SKM-1 treated with dmso at 0.1 percent for 144 hours (cell line): ENCODE data around the gene GRHPR.
"Not testable (repeated sequence)": the region's sequence is repeated elsewhere in the genome, so short reads cannot be mapped to it uniquely, and the experiment has no call there.

ENCODE experiments used
- DNase-seq: peaks from one replicate; lab custom pipeline; 2025; ENCODE audit not compliant: unreplicated experiment; lab: John Stamatoyannopoulos, UW

The GRHPR gene

DNA sequence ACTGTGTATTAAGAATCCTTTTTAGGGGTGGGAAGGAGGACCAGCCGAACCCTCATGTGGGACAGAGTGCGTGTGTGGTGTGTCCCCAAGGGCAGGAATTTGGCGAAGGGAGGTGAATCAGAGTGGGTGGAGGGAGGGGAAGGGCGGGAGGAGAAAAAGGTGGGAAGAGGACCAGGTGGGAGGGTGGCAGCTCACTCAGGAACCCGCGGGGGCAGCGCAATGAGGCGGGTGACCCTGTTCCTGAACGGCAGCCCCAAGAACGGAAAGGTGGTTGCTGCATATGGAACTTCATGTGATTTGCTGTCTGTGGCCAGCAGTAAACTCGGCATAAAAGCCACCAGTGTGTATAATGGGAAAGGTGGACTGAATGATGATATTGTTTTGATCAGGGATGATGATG lies 54.4 kb downstream of the GRHPR start:
- DNase-seq: no peak

DNA sequence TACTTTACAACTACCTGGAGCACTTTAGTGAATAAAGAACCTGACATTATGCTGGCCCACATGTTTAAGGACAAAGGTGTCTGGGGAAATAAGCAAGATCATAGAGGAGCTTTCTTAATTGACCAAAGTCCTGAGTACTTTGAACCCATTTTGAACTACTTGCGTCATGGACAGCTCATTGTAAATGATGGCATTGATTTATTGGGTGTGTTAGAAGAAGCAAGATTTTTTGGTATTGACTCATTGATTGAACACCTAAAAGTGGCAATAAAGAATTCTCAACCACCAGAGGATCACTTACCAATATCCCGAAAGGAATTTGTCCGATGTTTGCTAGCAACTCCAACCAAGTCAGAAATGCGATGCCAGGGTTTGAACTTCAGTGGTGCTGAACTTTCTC lies 54.9 kb downstream of the GRHPR start:
- not testable (repeated sequence) for DNase-seq

DNA sequence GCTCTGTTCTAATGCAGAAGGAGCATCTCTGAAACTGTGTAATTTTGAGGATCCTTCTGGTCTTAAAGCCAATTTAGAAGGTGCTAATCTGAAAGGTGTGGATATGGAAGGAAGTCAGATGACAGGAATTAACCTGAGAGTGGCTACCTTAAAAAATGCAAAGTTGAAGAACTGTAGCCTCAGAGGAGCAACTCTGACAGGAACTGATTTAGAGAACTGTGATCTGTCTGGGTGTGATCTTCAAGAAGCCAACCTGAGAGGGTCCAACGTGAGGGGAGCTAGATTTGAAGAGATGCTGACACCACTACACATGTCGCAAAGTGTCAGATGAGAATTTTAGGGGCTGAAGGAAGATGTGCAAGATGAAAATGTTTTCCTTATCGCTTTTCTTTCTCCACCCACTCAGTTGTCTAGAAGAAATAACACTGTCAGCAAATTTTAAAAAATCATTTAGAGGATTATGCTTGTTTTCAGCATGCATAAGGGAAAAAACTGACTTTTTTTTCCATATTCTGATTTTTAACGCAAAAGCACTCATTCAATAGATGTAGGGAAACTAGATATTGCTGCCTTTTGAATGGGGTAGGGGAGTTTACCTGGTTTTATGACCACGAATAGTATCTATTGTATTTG lies 55.6 kb downstream of the GRHPR start:
- DNase-seq: not testable (repeated sequence)

DNA sequence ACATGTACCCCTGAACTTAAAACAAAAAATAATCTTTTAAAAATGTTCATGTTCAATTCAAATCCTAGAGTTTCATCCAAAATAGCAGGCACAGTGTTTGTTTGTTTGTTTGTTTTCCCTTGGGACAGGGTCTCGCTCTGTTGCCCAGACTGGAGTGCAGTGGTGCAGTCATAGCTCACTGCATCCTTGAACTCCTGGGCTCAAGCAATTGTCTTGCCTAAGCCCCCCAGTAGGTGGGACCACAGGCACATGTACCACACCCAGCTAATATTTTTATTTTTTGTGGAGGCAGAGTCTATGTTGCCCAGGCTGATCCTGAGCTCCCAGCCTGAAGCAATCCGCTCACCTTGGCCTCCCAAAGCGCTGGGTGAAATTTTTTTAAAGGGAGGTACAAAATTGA lies 58.3 kb downstream of the GRHPR start:
- no peak for DNase-seq

DNA sequence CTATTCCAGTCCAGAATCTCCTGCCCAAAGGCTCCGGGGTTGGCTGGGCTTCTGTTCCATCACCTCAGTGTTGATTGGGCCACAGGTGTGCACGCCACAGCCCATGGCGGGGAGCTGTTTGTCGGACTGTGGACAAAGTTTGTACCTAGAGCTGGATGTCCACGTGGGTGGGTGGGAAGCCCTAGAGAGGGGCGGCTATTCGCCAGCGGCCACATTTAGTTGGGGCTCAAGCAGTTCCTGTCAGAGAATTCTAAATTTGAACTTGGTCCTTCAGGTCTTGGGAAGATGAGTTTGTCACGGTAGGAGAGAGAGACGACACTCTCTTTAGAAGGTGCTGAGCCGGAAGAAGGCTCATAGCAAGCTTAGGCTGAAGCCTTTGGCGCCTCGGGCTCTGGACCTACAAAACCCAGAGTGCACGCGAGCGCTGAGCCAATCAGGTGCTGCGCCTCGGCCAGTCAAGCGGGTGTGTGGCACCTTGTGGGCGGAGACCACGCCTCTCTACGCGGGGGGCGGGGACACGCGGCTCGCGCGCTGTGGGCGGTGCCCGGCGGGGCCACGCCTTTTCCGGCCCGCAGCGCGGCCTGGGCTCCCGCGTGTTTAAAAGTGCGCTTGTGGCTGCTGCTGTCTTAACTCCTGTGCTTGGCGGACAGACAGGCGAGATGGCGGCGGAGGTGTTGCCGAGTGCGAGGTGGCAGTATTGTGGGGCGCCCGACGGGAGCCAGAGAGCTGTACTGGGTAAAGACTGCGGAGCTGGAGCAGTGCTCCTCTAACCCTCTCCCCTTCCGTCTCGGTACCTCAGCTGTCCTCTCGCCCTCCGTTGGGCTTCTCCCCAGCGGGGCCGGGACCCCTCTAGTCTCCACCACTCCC lies 63.1 kb downstream of the GRHPR start, which contains the start of gene POLR1E:
POLR1E (plus strand) TSS at position 560 of the 867 bp plus-strand sequence; CDS start at position 660, 100 bp downstream.
- peak; percentile 92 for DNase-seq

DNA sequence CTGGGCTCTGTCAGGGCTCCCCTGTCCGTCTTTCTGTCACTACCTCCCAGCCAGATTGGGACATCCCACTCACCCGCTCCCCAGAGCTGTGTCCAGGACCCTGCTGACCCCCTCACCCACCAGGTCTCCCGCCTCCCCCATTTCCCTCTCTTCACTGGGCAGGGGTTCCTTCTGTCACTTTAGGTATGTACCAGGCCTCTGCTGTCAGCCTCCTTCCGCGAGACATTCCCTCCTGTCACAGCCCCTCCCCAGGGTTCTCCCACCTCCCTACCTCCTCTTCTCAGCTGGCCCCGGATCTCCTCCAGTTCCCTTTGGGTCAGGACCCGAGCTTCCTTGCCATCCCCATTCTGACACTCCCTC lies 63.7 kb downstream of the GRHPR start:
- no peak for DNase-seq
